ENCODE measurements around the gene CCDC183. TPM values are rescaled to one million over a fixed set of nuclear protein-coding genes. Genes with fewer than 3 reads are reported as not detected.
"Not testable (repeated sequence)": the region's sequence is repeated elsewhere in the genome, so short reads cannot be mapped to it uniquely, and the experiment has no call there.

CCDC183 gene
- total and polyA plus RNA-seq, 10 of the 15 experiments (the other 5 are each of a cell fraction or from before 2014, with no cell fraction given) = 0.04 to 1.2 (median 0.55) TPM; not detected in 5

- 86% methylated on average over 16 of the region's 16 CpGs for WGBS (ENCODE audit: insufficient coverage, insufficient replicate concordance, low lambda C conversion rate, missing lambda C conversion rate)
- SMC1A ChIA-PET (ENCODE audit: uncharacterized antibody, unreplicated experiment); H2AFZ ChIP-seq (ENCODE audit: control insufficient read depth, low read depth, low read length); ATAC-seq; H3K27me3 ChIP-seq (replicated peaks in 1 of 2; ENCODE audit: control insufficient read depth in 2 of 2, insufficient read depth in 2 of 2, low read length in 1 of 2); H3K9ac ChIP-seq (ENCODE audit: control insufficient read depth, insufficient read depth, low read length); H3K27ac ChIP-seq (ENCODE audit: control insufficient read depth, insufficient read depth); H3K4me1 ChIP-seq (ENCODE audit: control insufficient read depth, insufficient read depth, low read length); H4K20me1 ChIP-seq (ENCODE audit: control insufficient read depth, insufficient read depth); in situ Hi-C loops (cut with MboI); DNase-seq (ENCODE audit: low read depth, low spot score); H3K79me2 ChIP-seq (ENCODE audit: control insufficient read depth, insufficient read depth, low read length); BruUV-seq (replicated peaks); FAIRE-seq; H3K4me2 ChIP-seq (ENCODE audit: control insufficient read depth, insufficient read depth); H3K4me3 ChIP-seq; H3K9me3 ChIP-seq (replicated peaks; ENCODE audit: control insufficient read depth, insufficient read depth, low read length); RAD21 ChIA-PET (ENCODE audit: unreplicated experiment); intact Hi-C loops (cut with micrococcal nuclease; ENCODE audit: unreplicated experiment): not testable (repeated sequence)
- CTCF ChIA-PET = interaction anchor here (0.7 to 1.5 kb wide), 3 partner anchors 9 to 202 kb away, joined by 3 to 4 read pairs (median 3); partner anchors contain the start of gene AJM1
- H3K36me3 ChIP-seq (ENCODE audit: control insufficient read depth in 2 of 2, insufficient read depth in 2 of 2, low read length in 1 of 2) = peaks cover 3 to 12% of the 10 kb centered on the region in 2 experiments; a peak in 3 of 4 replicates
- TF ChIP-seq POLR2A (IDR thresholded peaks at IDR 0.05; ENCODE audit: low read depth, low read length) = peak; percentile 43; the same call in 1 of the 2 replicates
- POLR2A ChIA-PET = interaction anchor here (0.6 kb wide), 1 partner anchor 11 kb away, joined by 3 read pairs; no protein-coding TSS in a partner anchor
Measured at GRCh38 chr9:136833381-136834048, 37.4 kb downstream of the CCDC183 start.

- WGBS (ENCODE audit: insufficient coverage, insufficient replicate concordance, low lambda C conversion rate, missing lambda C conversion rate) = 95% methylated on average over 36 of the region's 36 CpGs
- H3K79me2 ChIP-seq (ENCODE audit: control insufficient read depth, insufficient read depth, low read length) = no peaks in the 10 kb centered on the region
- no peak overlapping the region for H3K9ac ChIP-seq (ENCODE audit: control insufficient read depth, insufficient read depth, low read length)
- no peaks in the 10 kb centered on the region for H3K27me3 ChIP-seq (replicated peaks in 1 of 2; ENCODE audit: control insufficient read depth in 2 of 2, insufficient read depth in 2 of 2, low read length in 1 of 2)
- intact Hi-C loops (cut with micrococcal nuclease; ENCODE audit: unreplicated experiment) = no loop called here
- DNase-seq (ENCODE audit: low read depth, low spot score) (no peak), FAIRE-seq (no peak), ATAC-seq (no peak)
- ChIA-PET SMC1A (ENCODE audit: uncharacterized antibody, unreplicated experiment) (no interaction called here), RAD21 (ENCODE audit: unreplicated experiment) (no interaction called here), POLR2A (interaction anchor here (0.6 kb wide), 1 partner anchor 248 kb away, joined by 3 read pairs; no protein-coding TSS in a partner anchor), CTCF (interaction anchor here (0.6 to 1.4 kb wide), 3 partner anchors 22 to 200 kb away, joined by 3 to 5 read pairs (median 3); no protein-coding TSS in a partner anchor)
- H2AFZ ChIP-seq (ENCODE audit: control insufficient read depth, low read depth, low read length) = no peak overlapping the region
- no peak overlapping the region for H3K4me2 ChIP-seq (ENCODE audit: control insufficient read depth, insufficient read depth)
- no peak overlapping the region for H3K4me3 ChIP-seq
- no peaks in the 10 kb centered on the region for H3K9me3 ChIP-seq (replicated peaks; ENCODE audit: control insufficient read depth, insufficient read depth, low read length)
- TF ChIP-seq DPF2 (IDR thresholded peaks at IDR 0.05) (no peak), POLR2A (IDR thresholded peaks at IDR 0.05; ENCODE audit: low read depth, low read length) (peak; percentile 57; the same call in 1 of the 2 replicates)
- no peak overlapping the region for H3K27ac ChIP-seq (ENCODE audit: control insufficient read depth, insufficient read depth)
- in situ Hi-C loops (cut with MboI) = no loop called here
- no TSS peak for BruUV-seq (replicated peaks)
- H4K20me1 ChIP-seq (ENCODE audit: control insufficient read depth, insufficient read depth) = no peaks in the 10 kb centered on the region
- H3K36me3 ChIP-seq (ENCODE audit: control insufficient read depth in 2 of 2, insufficient read depth in 2 of 2, low read length in 1 of 2) = peaks cover 0 to 2% of the 10 kb centered on the region in 2 experiments; a peak in 2 of 4 replicates
- no peaks in the 10 kb centered on the region for H3K4me1 ChIP-seq (ENCODE audit: control insufficient read depth, insufficient read depth, low read length)
Measured at GRCh38 chr9:136835162-136835931, 39.2 kb downstream of the CCDC183 start.
